Measurements from ENCODE around the gene ADRB2.
A peak's percentile ranks its signal among the peaks of the same experiment; 100 is the strongest.
"Not testable (repeated sequence)": the region's sequence is repeated elsewhere in the genome, so short reads cannot be mapped to it uniquely, and the experiment has no call there.

The ADRB2 gene

DNA sequence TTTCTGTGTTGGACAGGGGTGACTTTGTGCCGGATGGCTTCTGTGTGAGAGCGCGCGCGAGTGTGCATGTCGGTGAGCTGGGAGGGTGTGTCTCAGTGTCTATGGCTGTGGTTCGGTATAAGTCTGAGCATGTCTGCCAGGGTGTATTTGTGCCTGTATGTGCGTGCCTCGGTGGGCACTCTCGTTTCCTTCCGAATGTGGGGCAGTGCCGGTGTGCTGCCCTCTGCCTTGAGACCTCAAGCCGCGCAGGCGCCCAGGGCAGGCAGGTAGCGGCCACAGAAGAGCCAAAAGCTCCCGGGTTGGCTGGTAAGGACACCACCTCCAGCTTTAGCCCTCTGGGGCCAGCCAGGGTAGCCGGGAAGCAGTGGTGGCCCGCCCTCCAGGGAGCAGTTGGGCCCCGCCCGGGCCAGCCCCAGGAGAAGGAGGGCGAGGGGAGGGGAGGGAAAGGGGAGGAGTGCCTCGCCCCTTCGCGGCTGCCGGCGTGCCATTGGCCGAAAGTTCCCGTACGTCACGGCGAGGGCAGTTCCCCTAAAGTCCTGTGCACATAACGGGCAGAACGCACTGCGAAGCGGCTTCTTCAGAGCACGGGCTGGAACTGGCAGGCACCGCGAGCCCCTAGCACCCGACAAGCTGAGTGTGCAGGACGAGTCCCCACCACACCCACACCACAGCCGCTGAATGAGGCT lies at the start of gene ADRB2:
Gene ADRB2 (plus strand): TSS at position 559 of the 686 bp plus-strand sequence. CDS start 221 bp downstream, outside the sequence.
- DNase-seq: peak; percentile 87

DNA sequence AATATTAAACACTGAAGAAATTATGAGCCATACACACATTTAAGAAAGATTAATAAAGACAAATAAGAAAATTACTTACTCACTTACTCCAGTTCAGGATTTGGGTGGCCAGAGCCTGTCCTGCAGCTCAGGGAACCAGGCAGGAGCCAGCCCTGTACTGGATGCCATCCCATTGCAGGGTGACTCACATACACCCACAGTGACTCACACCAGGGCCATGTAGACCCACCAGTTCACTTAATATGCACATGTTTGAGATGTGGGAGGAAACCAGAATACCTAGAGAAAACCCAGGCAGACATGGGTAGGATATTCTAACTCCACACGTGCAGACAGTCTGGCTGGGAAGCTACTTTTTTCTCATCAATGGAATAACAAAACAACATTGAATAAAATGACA lies 49.6 kb upstream of the ADRB2 start:
- no peak for DNase-seq

DNA sequence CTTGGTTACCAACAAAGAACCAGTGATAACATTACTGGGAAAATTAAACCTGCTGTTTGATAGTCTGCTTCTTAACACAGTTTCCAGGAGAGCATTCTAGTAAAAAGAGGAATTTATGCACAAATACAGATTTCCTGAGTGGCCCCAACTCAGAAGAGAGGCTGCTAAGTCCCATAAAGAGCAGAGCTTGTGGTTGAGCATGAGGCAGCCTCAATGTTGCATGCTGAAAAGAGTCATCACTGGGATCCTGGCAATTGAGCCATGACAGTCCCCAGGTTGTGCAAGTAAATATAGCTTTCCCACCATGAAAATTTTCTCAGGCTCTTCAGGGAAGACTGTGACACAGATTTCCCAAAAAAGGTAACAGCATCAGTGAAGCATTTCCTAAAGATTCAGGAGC lies 47.5 kb upstream of the ADRB2 start:
- no peak for DNase-seq

DNA sequence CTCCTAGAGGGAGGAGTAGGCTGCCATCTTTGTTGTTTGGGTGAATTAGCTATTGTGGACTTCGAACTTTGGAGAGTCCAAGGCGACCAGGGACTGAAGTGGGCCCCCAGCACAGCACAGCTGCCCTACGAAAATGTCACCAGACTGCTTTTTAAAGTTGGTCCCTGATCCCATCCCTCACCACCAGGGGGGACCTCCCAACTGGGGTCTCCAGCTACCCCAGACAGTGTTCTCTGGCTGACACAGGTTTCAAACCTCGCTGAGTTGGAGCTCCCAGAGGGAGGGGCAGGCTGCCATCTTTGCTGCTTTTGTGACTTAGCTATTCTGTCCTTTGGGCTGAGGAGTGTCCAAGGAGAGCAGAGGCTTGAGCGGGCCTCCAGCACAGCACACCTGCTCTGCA lies 45.7 kb upstream of the ADRB2 start:
- DNase-seq: no peak

DNA sequence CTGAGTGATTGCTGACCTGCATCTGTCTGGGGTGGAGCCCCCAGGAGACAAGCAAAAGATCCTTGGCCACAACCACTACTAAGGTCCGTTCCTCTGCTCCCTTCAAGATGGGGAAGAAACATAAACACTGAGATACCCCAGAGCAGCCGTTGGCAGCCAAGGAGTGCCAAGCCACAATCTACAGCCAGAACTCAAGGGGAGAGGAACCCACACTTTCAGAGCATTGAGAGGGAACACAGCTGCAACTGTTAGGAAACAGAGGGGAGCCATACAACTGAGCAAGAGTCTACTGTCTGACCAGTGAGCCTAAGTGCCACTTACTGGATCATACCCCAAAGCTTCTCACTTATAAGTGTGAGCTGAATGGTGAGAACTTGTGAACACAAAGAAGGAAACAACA lies 44.6 kb upstream of the ADRB2 start:
- DNase-seq: no peak

DNA sequence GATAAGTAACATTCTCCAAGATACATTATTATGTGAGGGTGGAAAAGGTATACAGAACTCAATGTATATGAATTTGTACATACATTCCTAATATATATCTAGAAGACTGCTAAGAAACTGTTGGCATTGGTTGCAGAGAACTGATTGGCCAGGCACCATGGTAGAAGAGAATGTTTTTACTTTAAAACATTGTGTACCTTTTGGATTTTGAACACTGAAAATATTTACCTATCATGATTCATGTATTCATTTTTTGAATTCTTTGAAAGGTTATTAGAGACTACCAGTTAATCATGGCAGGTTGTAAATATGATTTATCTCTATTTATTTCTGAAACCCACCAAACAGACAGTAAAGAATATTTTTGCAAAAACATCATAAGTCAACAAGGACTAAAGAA lies 41.2 kb upstream of the ADRB2 start:
- no peak for DNase-seq

DNA sequence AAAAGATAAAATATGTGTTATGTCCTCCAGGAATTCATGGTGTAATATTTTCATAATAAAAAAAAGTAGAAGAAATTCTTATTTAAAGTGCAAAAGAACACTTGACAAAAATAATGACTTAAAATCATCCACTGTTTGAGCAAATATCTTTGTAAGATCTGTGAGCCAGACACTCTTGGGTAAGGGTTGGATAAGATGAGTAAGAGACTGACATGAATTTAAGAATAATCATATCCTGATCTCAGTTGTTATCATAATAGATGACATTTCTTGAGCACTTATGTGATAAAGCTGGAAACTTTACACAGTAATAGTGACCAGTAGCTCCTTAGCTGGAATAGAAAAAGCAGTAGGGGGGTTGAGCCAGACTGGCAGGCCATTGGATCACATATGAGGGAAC lies 40.0 kb upstream of the ADRB2 start:
- DNase-seq: no peak

DNA sequence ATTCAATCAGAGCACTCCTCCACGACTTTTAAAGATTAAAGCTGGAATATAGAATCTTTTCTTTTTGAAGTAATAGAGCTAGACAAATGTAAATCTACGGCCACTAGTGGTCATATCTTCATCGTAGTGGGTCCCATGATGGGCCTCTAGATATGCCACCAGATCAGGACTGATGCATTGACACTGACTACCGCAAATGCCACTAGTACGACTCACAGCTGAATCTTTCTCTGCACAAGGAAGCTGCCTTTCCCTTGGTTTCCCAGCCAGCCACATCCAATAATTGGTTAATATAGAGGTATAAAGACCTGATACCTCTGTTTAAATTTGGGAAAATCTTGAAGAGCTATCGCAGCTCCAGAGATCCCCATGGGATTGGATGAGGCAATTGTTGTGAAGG lies 37.8 kb upstream of the ADRB2 start:
- DNase-seq: no peak

DNA sequence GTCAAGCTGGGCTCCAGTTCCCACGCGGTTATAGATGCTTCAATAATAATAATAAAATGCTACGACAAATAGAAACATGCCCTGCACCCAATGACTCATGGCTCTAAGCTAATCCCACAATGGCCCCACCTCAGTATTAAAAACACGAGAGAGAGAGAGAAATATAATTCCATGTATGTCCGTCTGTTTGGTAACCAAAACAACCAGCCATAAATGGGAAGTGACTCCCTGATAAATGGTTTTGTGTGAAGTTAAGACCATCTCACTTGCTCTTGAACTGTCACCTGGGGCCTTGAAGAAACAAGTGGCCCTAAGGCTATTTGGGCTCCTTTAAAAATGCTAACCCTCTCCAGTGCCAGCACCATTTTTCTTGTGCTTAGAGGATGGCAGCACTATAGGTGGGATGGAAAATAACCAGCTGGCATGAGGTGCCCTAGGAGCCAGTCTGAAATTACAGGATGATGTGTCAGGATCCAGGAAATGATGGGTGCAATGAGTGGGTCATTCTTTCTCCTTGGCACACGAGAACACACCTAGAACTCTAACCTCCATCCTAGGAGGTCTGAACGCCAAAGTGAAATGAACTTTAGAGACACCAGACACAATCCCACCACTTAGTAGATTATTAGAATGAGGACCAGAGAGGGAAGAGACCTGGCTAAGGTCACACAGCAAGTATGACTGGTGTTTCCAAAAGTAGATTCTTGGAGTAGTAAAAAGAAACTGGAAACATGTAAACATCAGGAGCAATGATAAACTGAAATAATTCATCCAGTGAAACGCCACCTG lies 35.7 kb upstream of the ADRB2 start:
- no peak for DNase-seq

DNA sequence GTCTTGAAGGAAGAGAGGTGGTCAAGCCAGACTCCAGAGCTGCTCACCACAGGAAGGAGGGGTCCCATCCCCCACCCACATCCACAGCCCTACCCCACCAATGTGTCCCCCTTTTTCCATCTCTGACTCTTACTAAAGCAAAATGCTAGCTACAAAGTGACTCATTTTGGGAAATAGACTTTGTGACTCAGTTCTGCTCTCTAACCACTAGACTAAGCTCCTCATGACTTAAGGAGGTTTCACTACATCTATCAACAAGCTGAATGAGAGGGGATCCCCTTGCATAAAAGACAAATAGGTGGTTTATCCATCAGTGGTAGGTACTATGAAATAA lies 35.1 kb upstream of the ADRB2 start:
- DNase-seq: no peak

DNA sequence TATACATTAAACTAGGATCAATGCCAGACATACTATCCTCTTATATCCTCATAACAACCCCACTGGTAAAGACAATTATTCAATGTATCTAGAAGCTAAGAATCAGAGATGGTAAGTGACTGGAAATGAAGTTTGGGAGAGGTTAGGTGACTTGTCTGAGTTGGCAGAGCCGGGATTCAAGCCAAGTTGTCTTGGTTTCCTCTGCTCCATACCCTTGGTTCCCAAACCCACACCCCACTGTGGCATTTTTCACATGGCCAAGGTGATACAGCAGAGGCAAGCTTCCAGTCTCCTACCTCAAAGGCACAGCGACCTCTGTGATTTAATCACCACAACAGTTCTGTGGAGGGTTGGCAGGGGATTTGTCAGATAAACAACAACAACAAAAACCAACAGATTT lies 34.7 kb upstream of the ADRB2 start:
- no peak for DNase-seq

DNA sequence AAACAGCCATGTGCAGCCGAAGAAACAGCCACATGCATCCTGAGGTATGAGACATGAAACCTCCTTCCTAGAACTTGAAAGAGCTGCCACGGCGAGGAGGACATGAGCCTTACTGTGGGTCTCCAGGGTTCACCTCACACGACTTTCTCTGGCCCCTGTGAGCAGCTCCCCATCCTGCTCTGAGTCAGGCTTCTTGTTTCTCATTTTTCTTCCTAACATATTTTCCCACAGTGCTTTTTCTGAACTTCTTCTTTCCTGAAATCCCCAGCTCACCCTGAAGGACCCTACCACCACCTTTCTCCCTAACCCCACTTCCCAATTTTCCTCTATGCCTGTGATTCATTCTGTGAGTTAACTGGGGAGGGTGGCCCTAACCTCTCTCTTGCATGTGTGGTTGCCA lies 33.7 kb upstream of the ADRB2 start:
- no peak for DNase-seq

DNA sequence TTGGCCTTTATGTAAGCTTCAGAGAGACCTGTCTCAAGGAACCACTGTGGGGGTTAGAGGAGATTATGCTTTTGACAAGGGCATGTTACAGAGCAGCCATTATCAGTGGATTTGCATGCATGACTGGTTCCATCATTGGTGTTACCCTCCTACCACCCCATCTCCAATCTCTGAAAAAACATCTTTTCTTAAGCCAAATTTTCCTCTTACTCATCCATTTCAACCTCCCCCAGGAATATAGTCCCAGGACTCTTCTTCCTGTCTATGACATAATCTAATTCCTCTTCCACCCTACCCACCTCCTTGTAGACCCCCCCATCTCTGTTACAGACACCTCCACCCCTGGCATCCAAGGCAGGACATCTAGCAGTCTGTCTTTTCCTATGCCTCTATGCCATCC lies 33.1 kb upstream of the ADRB2 start:
- no peak for DNase-seq

DNA sequence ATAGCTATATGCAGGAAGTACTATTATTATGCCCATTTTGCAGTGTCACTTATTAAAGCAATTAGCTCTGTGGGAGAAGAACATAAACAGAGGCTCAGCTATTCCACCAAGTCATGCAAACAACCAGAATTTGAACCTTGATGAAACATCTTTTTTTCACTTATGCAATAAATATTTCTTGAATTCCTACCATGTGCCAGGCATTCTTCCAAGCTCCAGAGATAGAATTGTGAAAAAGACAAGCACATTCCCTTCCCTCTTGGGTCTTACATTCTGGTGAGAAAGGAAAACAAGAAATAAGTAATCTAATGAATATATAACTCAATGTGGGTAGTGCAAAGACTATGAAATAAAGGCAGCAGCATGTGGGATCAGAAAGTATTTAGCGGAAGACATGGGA lies 32.1 kb upstream of the ADRB2 start:
- no peak for DNase-seq

DNA sequence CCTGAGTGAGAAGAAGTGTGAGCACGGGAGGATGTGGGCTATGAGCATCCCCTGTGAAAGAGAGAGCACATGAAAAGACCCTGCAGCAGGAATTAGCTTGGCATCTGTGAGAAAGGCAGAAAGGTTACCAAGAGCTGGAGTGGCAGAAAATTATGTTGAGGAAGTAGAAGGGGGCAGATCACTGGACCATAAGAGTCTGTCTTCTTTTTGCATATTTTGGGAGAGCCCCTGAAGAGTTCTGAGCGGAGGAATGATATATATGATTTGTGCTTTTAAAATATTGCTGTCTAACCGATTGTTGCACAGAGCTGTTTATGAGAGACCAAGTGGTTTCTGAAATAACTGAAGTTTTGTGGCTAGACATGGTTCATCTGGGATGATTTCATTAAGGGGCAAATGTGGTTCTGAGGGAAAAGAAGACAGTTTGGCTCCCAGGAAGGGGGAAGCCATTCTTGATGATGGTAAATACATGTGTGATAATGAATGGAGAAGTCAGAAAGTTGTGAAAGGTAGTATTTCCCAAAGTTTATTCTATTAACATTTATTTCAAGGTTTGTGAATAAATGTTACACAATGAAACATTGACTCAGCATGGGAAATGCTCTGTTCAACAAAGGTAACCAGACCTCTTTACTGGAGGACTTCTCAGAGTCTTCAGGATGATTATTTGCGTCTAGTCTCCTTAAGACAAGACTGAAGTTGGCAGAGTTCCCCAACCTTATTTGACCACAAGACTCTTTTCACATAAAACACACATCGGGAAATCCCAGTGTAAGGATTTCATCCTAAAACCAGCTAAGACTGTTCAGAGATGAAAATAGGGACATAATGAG lies 31.5 kb upstream of the ADRB2 start:
- no peak for DNase-seq

DNA sequence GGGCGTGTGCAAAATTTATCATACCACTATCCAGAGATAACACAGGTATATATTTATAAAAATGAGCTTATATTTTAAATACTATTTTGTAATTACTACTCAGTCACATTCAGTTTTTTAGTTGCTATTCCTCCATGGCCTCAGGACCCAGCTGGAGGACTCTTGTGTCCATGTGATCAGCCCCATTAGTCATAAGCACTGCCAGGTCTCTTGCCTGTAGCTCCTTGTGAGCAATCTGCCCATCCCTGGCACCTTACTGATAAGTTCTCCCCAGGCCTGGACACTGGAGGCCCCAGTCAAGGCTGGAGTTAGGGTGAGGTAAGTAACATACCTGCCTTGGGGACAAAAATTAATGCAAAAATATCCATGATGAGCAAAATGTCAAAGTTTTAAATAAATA lies 29.5 kb upstream of the ADRB2 start:
- DNase-seq: no peak

DNA sequence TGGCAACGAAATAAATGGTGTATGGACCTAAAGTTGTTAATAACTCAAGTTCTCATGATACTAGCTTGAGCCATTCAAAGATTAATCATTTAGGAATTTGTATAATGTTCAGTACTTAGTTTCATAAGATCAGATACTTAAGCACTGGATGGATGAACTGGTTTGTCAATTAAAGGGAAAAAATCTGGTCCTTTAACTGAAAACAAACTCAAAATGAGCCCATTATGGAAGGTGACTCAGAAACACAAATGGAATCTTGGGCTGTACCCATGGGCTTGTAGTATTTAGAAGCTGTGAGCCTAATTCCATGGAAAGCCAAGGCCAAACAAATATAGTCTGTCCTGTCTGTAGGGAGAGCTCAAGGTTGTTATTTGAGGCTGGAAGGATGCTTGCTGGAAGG lies 27.6 kb upstream of the ADRB2 start:
- DNase-seq: no peak

DNA sequence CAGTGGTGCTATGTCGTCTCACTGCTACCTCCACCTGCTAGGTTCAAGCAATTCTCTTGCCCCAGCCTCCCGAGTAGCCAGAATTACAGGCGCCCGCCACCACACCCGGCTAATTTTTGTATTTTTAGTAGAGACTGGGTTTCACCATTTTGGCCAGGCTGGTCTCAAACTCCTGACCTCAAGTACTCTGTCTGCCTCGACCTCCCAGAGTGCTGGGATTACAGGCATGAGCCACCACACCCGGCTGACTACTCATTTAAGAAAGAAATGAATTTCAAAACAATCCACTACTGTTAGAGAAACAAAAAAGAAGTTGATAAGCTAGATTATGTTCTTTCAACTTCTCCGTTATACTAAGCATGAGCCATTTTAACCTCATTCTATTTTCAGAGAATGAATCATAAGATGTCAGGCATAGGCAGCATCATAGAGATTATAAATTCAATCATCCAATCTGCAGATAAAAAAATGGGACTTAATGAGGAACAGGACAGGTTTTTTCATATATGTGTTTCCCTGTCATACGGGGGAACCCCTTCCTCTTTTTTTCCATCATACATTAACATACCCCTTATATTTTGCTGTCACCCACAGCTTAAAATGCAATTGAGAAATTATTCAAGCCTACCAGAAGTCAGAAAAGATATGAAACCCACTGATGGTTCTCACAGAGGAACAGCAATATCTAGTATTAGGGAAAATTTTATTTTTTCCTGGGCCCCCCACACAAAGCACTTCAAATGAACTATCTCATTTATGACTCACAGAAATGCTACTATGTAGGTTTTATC lies 26.5 kb upstream of the ADRB2 start:
- DNase-seq: no peak

DNA sequence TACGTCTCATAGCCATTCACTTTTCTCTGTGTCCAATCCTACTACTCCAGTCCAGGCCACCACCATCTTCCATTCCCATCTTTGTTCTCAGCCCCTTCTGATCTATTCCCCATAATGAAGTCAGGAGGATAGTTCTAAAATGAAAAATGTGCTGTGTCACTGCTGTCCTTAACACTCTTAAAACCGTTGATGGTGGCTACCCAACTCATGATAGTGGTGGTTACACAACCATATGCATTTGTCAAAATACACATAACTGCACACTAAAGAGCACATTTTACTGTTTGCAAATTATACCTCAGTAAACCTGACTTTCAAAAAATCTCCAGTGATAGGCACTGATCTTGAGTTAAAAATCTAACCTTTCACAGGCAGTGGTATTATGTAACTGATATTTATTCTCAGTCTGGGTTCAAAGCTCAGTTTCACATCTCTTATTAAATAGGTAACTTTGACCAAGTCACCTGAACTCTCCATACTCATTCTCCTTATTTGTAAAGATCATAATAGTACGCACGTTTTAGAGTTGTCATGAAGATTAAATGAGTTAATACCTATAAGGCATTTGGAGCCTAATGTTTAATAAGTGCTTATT lies 24.6 kb upstream of the ADRB2 start:
- DNase-seq: no peak

DNA sequence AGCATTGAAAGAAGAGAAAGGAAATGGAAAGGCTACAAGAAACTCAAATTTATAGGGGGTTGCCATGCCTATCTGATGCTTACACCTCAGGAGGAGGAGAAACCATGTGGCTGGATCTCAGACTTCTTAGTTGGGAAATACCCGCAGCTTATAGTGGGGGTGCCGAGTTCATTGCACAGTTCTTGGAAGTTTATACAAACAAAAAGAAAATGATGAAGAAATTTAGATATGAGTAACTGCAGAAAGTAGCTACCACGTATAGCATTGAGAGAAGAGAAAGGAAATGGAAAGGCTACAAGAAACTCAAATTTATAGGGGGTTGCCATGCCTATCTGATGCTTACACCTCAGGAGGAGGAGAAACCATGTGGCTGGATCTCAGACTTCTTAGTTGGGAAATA lies 23.0 kb upstream of the ADRB2 start:
- DNase-seq: not testable (repeated sequence)

DNA sequence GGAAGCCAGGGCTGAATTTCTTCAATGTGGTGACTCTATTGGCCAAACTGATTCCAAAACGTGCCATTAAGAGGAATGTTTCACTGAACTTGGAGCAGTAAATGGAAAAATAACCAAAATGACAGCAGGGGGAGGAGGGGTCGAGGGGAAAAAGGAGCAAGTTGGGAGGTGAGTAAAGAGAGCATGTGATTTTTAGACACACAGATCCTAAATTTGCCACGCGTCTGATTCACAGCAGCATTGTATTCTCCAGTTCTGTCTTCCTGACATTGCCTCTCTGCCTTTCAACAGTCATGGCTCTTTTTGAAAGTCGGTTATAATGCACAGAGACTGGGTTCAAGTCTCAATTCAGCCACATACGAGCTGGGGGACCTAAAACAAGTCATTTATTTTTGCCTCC lies 22.0 kb upstream of the ADRB2 start:
- DNase-seq: no peak

Measured in activated CD8-positive, alpha-beta memory T cell treated with anti-CD3 and anti-CD28 coated beads, Interleukin-2, amount 50 U/mL, for 48 hours (primary cell).